Neural progenitor cell (in vitro differentiated cells): Measurements from ENCODE around the gene KCNJ18. TPM values are rescaled to one million over a fixed set of nuclear protein-coding genes. Genes with fewer than 3 reads are reported as not detected.
"Not testable (repeated sequence)": the region's sequence is repeated elsewhere in the genome, so short reads cannot be mapped to it uniquely, and the experiment has no call there.

ENCODE experiments used
- DNase-seq: peaks from one replicate; pipeline ENCODE4 v3.0.0-alpha.2; 2016; ENCODE audit warnings: low spot score
- H2AFZ ChIP-seq: fragments of 200-600 bp; sonication (generic); replicated peaks from 2 replicates; pipeline ENCODE4 v1.6.1; 2016; ENCODE audit warnings: antibody characterized with exemption
- H3F3A ChIP-seq: fragments of 200-600 bp; sonication (generic); 2 replicates; pipeline ENCODE4 v1.6.1; 2016; ENCODE audit warnings: antibody characterized with exemption, low read depth
- H3K27ac ChIP-seq: fragments of 200-600 bp; sonication (generic); 2 replicates; pipeline ENCODE4 v1.5.1; 2016; ENCODE audit warnings: mild to moderate bottlenecking
- H3K27me3 ChIP-seq: fragments of 200-600 bp; sonication (generic); 2 replicates; pipeline ENCODE4 v1.6.1; 2016; ENCODE audit warnings: mild to moderate bottlenecking, moderate library complexity
- H3K36me3 ChIP-seq: fragments of 200-600 bp; sonication (generic); 2 replicates; pipeline ENCODE4 v1.5.1; 2016
- H3K4me1 ChIP-seq: fragments of 200-600 bp; sonication (generic); 2 replicates; pipeline ENCODE4 v1.6.1; 2016; ENCODE audit warnings: mixed run types
- H3K4me2 ChIP-seq: fragments of 200-600 bp; sonication (generic); 2 replicates; pipeline ENCODE4 v1.6.1; 2016
- H3K4me3 ChIP-seq: fragments of 200-600 bp; sonication (generic); 2 replicates; pipeline ENCODE4 v1.5.1; 2016
- H3K79me2 ChIP-seq: fragments of 200-600 bp; sonication (generic); 2 replicates; pipeline ENCODE4 v1.6.1; 2016; ENCODE audit warnings: low read depth
- H3K9ac ChIP-seq: fragments of 200-600 bp; sonication (generic); 2 replicates; pipeline ENCODE4 v1.6.1; 2016
- H3K9me3 ChIP-seq: fragments of 200-600 bp; sonication (generic); 2 replicates; pipeline ENCODE4 v1.5.1; 2016; ENCODE audit warnings: low read depth
- H4K20me1 ChIP-seq: fragments of 200-600 bp; sonication (generic); 2 replicates; pipeline ENCODE4 v1.6.1; 2016; ENCODE audit warnings: low read depth
- H3K27ac Mint-ChIP-seq: 3 replicates; pipeline ENCODE4 v1.8.0; 2021; ENCODE audit warnings: mixed read lengths
- H3K27me3 Mint-ChIP-seq: 2 replicates; pipeline ENCODE4 v1.8.0; 2022; ENCODE audit warnings: low read depth, mild to moderate bottlenecking, inconsistent platforms, moderate library complexity, mixed read lengths; ENCODE audit not compliant: insufficient read depth
- H3K36me3 Mint-ChIP-seq: 3 replicates; pipeline ENCODE4 v1.8.0; 2021; ENCODE audit warnings: mixed read lengths
- H3K4me1 Mint-ChIP-seq: 3 replicates; pipeline ENCODE4 v1.8.0; 2021; ENCODE audit warnings: mixed read lengths
- H3K4me3 Mint-ChIP-seq: 3 replicates; pipeline ENCODE4 v1.8.0; 2021; ENCODE audit warnings: mild to moderate bottlenecking, moderate library complexity, mixed read lengths
- H3K9me3 Mint-ChIP-seq: 3 replicates; pipeline ENCODE4 v1.8.0; 2020; ENCODE audit warnings: mixed read lengths
- CTCF ChIP-seq: fragments of 200-600 bp; sonication (generic); IDR thresholded peaks from 2 replicates; pipeline ENCODE4 v1.5.1; 2017; ENCODE audit warnings: antibody characterized with exemption, mild to moderate bottlenecking
- EZH2 ChIP-seq: fragments of 200-600 bp; sonication (generic); IDR thresholded peaks from 2 replicates; pipeline ENCODE4 v1.6.1; 2017; ENCODE audit warnings: antibody characterized with exemption, mild to moderate bottlenecking, moderate library complexity
- EZH2phosphoT487 ChIP-seq: fragments of 200-600 bp; sonication (generic); IDR thresholded peaks from 2 replicates; pipeline ENCODE4 v1.6.1; 2017; ENCODE audit warnings: antibody characterized with exemption
- total RNA-seq: library from RNA; depleted of rRNA; stranded (reverse); fragments of >200 nt; gene quantifications from 2 replicates; pipeline ENCODE4 v1.2.3, GENCODE V29; 2015; ENCODE audit warnings: low replicate concordance

The KCNJ18 gene
- total RNA-seq, 1 donor from 2014 or later, result not detected

- H3K4me3 ChIP-seq, H3K4me2 ChIP-seq, H3K4me1 Mint-ChIP-seq, H3K79me2 ChIP-seq, DNase-seq, H3K27ac Mint-ChIP-seq, H3K9ac ChIP-seq, H3F3A ChIP-seq, H3K4me1 ChIP-seq, H3K36me3 Mint-ChIP-seq, H3K9me3 ChIP-seq, H3K27ac ChIP-seq, H4K20me1 ChIP-seq, H2AFZ ChIP-seq, H3K4me3 Mint-ChIP-seq, H3K36me3 ChIP-seq, H3K27me3 ChIP-seq: not testable (repeated sequence)
- Mint-ChIP-seq H3K9me3 (peaks cover 44% of the 10 kb centered on the region), H3K27me3 (peaks cover 10% of the 10 kb centered on the region)
These were observed 8.4 kb upstream of the KCNJ18 start for GRCh38 chr17:21683897-21684296.

- H4K20me1 ChIP-seq, H3K9me3 ChIP-seq, H3K4me3 ChIP-seq, H3K27me3 ChIP-seq, H3F3A ChIP-seq, H3K4me1 ChIP-seq, H3K27ac Mint-ChIP-seq, DNase-seq, H3K27ac ChIP-seq, H2AFZ ChIP-seq, H3K36me3 Mint-ChIP-seq, H3K4me3 Mint-ChIP-seq, H3K4me2 ChIP-seq, H3K9ac ChIP-seq, H3K4me1 Mint-ChIP-seq, H3K79me2 ChIP-seq, H3K36me3 ChIP-seq: not testable (repeated sequence)
- H3K9me3 Mint-ChIP-seq, result peaks cover 40% of the 10 kb centered on the region
- H3K27me3 Mint-ChIP-seq, result peaks cover 10% of the 10 kb centered on the region
These were observed 7.9 kb upstream of the KCNJ18 start for GRCh38 chr17:21684384-21684783.

DNA sequence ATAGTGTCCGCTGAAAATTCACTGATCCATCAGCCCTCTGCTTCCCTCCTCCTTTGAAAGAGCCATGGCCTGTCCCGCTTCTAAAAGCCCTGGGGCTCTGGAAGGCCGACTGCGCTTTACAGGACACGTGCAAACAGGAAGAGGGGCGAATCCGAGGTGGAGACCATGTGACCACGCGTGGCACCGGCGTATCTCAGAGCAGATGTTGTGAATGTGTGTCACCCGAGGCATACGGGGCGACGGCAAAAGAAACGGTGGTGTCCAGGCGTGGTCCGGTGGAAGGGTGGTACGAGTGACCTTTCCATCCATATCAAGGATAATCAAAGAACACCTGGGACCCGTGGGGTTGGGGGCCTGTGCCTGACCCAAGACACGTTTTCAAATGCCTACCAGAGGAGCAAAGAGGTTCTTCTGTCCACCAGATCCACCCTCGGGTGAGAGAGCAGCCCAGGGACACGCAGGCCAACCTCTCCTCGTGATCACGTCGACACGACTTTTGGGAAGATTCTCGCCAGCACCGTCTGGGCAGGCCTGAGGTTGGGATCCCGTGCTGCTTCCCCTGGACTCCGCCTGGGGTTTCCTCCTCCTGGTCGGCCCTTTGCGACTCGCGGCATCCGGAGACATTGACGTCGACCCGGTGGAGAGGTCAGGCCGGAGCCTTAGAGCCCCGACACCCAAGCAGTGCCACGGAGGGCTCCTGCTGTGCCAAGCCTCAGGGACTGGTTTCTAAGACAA is 7.1 kb upstream of the KCNJ18 start:
- H3K27ac ChIP-seq, H3K4me3 ChIP-seq, H3K4me1 ChIP-seq, H3F3A ChIP-seq, H3K4me3 Mint-ChIP-seq, H2AFZ ChIP-seq, H3K36me3 ChIP-seq, H3K9ac ChIP-seq, H3K4me2 ChIP-seq, H3K27ac Mint-ChIP-seq, DNase-seq, H3K36me3 Mint-ChIP-seq, H3K4me1 Mint-ChIP-seq, H4K20me1 ChIP-seq, H3K9me3 ChIP-seq, H3K27me3 ChIP-seq, H3K79me2 ChIP-seq: not testable (repeated sequence)
- Mint-ChIP-seq H3K9me3 (peaks cover 39% of the 10 kb centered on the region), H3K27me3 (peaks cover 10% of the 10 kb centered on the region)

GRCh38 chr17:21686165-21687015 is 5.9 kb upstream of the KCNJ18 start:
- no peak overlapping the region for H2AFZ ChIP-seq
- peaks cover 11% of the 10 kb centered on the region for H3K9me3 ChIP-seq
- H3K27me3 Mint-ChIP-seq, result peaks cover 12% of the 10 kb centered on the region
- DNase-seq, result no peak
- H3K27me3 ChIP-seq, result no peaks in the 10 kb centered on the region
- H3K4me1 Mint-ChIP-seq, result no peaks in the 10 kb centered on the region
- no peaks in the 10 kb centered on the region for H3K79me2 ChIP-seq
- no peak overlapping the region for H3K4me2 ChIP-seq
- no peaks in the 10 kb centered on the region for H3K36me3 ChIP-seq
- TF ChIP-seq EZH2 (no peak), EZH2phosphoT487 (no peak), CTCF (no peak)
- no peak overlapping the region for H3K9ac ChIP-seq
- no peaks in the 10 kb centered on the region for H3F3A ChIP-seq
- H3K27ac ChIP-seq, result no peak overlapping the region
- no peak overlapping the region for H3K4me3 Mint-ChIP-seq
- H4K20me1 ChIP-seq, result no peaks in the 10 kb centered on the region
- no peaks in the 10 kb centered on the region for H3K4me1 ChIP-seq
- H3K27ac Mint-ChIP-seq, result no peak overlapping the region
- H3K4me3 ChIP-seq, result no peak overlapping the region
- peaks cover 43% of the 10 kb centered on the region for H3K9me3 Mint-ChIP-seq
- no peaks in the 10 kb centered on the region for H3K36me3 Mint-ChIP-seq
